Stimulated activated CD4-positive, alpha-beta T cell treated with anti-CD3 and anti-CD28 coated beads, Interleukin-4, amount 100 ng/mL, for 24 hours (primary cell): ENCODE results near the gene BPIFB6.

Experiments used
- DNase-seq: peaks from one replicate; pipeline ENCODE4 v3.0.0-alpha.2; 2020

BPIFB6 gene

GRCh38 chr20:33065785-33066184 is 34.3 kb downstream of the BPIFB6 start:
- DNase-seq, result no peak

GRCh38 chr20:33067806-33068205 is 36.4 kb downstream of the BPIFB6 start:
- DNase-seq, result no peak

GRCh38 chr20:33068251-33068939 is 36.9 kb downstream of the BPIFB6 start:
- DNase-seq, result no peak

GRCh38 chr20:33069673-33070072 is 38.2 kb downstream of the BPIFB6 start:
- no peak for DNase-seq

GRCh38 chr20:33070111-33071053 is 38.9 kb downstream of the BPIFB6 start:
- DNase-seq, result no peak

GRCh38 chr20:33071198-33071597 is 39.8 kb downstream of the BPIFB6 start:
- DNase-seq, result no peak

GRCh38 chr20:33072362-33072761 is 40.9 kb downstream of the BPIFB6 start:
- no peak for DNase-seq

GRCh38 chr20:33072813-33073212 is 41.4 kb downstream of the BPIFB6 start:
- DNase-seq, result no peak

GRCh38 chr20:33074675-33075074 is 43.2 kb downstream of the BPIFB6 start:
- DNase-seq, result no peak

- no peak for DNase-seq
These were observed 43.8 kb downstream of the BPIFB6 start for GRCh38 chr20:33075281-33075680.

- no peak for DNase-seq
These were observed 45.4 kb downstream of the BPIFB6 start for GRCh38 chr20:33076662-33077372.

- DNase-seq, result no peak
These were observed 47.8 kb downstream of the BPIFB6 start, which contains the start of gene BPIFB4 for GRCh38 chr20:33079259-33079658. TSS of gene BPIFB4 (plus strand) at chr20:33079643. CDS start at chr20:33081527, 1,884 bp downstream.

GRCh38 chr20:33081411-33082154 is 50.1 kb downstream of the BPIFB6 start:
- DNase-seq, result no peak

- DNase-seq, result no peak
These were observed 51.1 kb downstream of the BPIFB6 start for GRCh38 chr20:33082546-33082945.

- DNase-seq, result no peak
These were observed 52.3 kb downstream of the BPIFB6 start for GRCh38 chr20:33083544-33084340.

GRCh38 chr20:33084722-33085121 is 53.3 kb downstream of the BPIFB6 start:
- DNase-seq, result no peak

- no peak for DNase-seq
These were observed 54.7 kb downstream of the BPIFB6 start for GRCh38 chr20:33086052-33086722.

GRCh38 chr20:33091147-33091546 is 59.7 kb downstream of the BPIFB6 start:
- DNase-seq, result no peak

GRCh38 chr20:33091693-33092092 is 60.2 kb downstream of the BPIFB6 start:
- no peak for DNase-seq

GRCh38 chr20:33092361-33092760 is 60.9 kb downstream of the BPIFB6 start:
- DNase-seq, result no peak

- no peak for DNase-seq
These were observed 61.6 kb downstream of the BPIFB6 start for GRCh38 chr20:33093074-33093473.
